GM23338 (cell line): ENCODE measurements around the gene B3GALT2. TPM values are rescaled to one million over a fixed set of nuclear protein-coding genes. Genes with fewer than 3 reads are reported as not detected.

ENCODE experiments used
- ATAC-seq: fragments of 200-7000 bp; cut with Tn5 transposase; 3 replicates; pipeline ENCODE4 v1.9.1; 2020
- DNase-seq: peaks from one replicate; pipeline ENCODE4 v3.0.0-alpha.2; 2015; ENCODE audit warnings: low spot score
- H2AFZ ChIP-seq: fragments of 200-600 bp; sonication (generic); 2 replicates; pipeline ENCODE4 v1.8.0; 2016; ENCODE audit warnings: antibody characterized with exemption, mild to moderate bottlenecking, moderate library complexity
- H3F3A ChIP-seq: fragments of 200-600 bp; sonication (generic); replicated peaks from 2 replicates; pipeline ENCODE4 v1.8.0; 2017; ENCODE audit warnings: antibody characterized with exemption, mixed run types, low read depth
- H3K27ac ChIP-seq: fragments of 200-600 bp; sonication (generic); 2 replicates; pipeline ENCODE4 v1.6.1; 2016; ENCODE audit warnings: low read depth
- H3K27me3 ChIP-seq: fragments of 200-600 bp; sonication (generic); 2 replicates; pipeline ENCODE4 v1.8.0; 2016; ENCODE audit warnings: mild to moderate bottlenecking, mixed run types, moderate library complexity; ENCODE audit not compliant: insufficient read depth
- H3K36me3 ChIP-seq: fragments of 200-600 bp; sonication (generic); 2 replicates; pipeline ENCODE4 v1.8.0; 2016; ENCODE audit warnings: mild to moderate bottlenecking; ENCODE audit not compliant: insufficient read depth
- H3K4me1 ChIP-seq: fragments of 200-600 bp; sonication (generic); 2 replicates; pipeline ENCODE4 v1.8.0; 2016; ENCODE audit warnings: mild to moderate bottlenecking, moderate library complexity; ENCODE audit not compliant: insufficient read depth
- H3K4me2 ChIP-seq: fragments of 200-600 bp; sonication (generic); 2 replicates; pipeline ENCODE4 v1.7.1; 2017; ENCODE audit warnings: mixed run types
- H3K4me3 ChIP-seq: fragments of 200-600 bp; sonication (generic); 2 replicates; pipeline ENCODE4 v1.6.1; 2016; ENCODE audit warnings: mixed run types
- H3K79me2 ChIP-seq: fragments of 200-600 bp; sonication (generic); replicated peaks from 2 replicates; pipeline ENCODE4 v1.8.0; 2017; ENCODE audit warnings: mild to moderate bottlenecking; ENCODE audit not compliant: insufficient read depth
- H3K9me2 ChIP-seq: fragments of 200-600 bp; sonication (generic); 2 replicates; pipeline ENCODE4 v1.8.0; 2017; ENCODE audit not compliant: insufficient read depth
- H4K20me1 ChIP-seq: fragments of 200-600 bp; sonication (generic); replicated peaks from 2 replicates; pipeline ENCODE4 v1.8.0; 2017; ENCODE audit warnings: mild to moderate bottlenecking; ENCODE audit not compliant: insufficient read depth
- H3K27ac Mint-ChIP-seq: 2 replicates; pipeline ENCODE4 v1.8.0; 2020; ENCODE audit warnings: inconsistent platforms, mild to moderate bottlenecking, moderate library complexity, mixed read lengths
- H3K27me3 Mint-ChIP-seq: 3 replicates; pipeline ENCODE4 v1.8.0; 2022; ENCODE audit warnings: low read depth, mild to moderate bottlenecking, moderate library complexity, mixed read lengths, inconsistent platforms; ENCODE audit not compliant: insufficient read depth, poor library complexity
- H3K36me3 Mint-ChIP-seq: 3 replicates; pipeline ENCODE4 v1.8.0; 2021; ENCODE audit warnings: low read depth, mild to moderate bottlenecking, inconsistent platforms, moderate library complexity, mixed read lengths
- H3K4me1 Mint-ChIP-seq: 3 replicates; pipeline ENCODE4 v1.8.0; 2020; ENCODE audit warnings: mild to moderate bottlenecking, inconsistent platforms, mixed read lengths
- H3K4me3 Mint-ChIP-seq: 3 replicates; pipeline ENCODE4 v1.8.0; 2021; ENCODE audit warnings: moderate library complexity, mild to moderate bottlenecking, inconsistent platforms, mixed read lengths
- H3K9me3 Mint-ChIP-seq: 3 replicates; pipeline ENCODE4 v1.8.0; 2020; ENCODE audit warnings: moderate library complexity, mild to moderate bottlenecking, inconsistent platforms, mixed read lengths
- JUNB ChIP-seq: IDR thresholded peaks from one replicate; pipeline ENCODE4 v1.6.1; 2016; ENCODE audit warnings: antibody characterized with exemption; ENCODE audit not compliant: unreplicated experiment
- polyA plus RNA-seq: library from polyadenylated mRNA; unstranded; fragments of >200 nt; fragmentation: Nextera tagmentation; extraction: Ambion mirVana; gene quantifications from 2 replicates; pipeline ENCODE4 v1.2.1, GENCODE V29; 2016
- total RNA-seq: library from RNA; depleted of rRNA; stranded (reverse); fragments of >200 nt; shearing (Covaris generic); gene quantifications from 2 replicates; pipeline ENCODE4 v1.2.3, GENCODE V29; 2014
- TF ChIP-seq, protein P1 (sequence below), 2 experiments: fragments of 200-600 bp in 1 of 2; sonication (generic) in 1 of 2; conservative IDR thresholded peaks; 2 replicates each; pipeline versions ENCODE4 v1.5.1 to v1.6.1; 2016 to 2017; ENCODE audit warnings: antibody characterized with exemption in 2 of 2, low read depth in 2 of 2, mild to moderate bottlenecking in 2 of 2, moderate library complexity in 1 of 2
- TF ChIP-seq, protein P2 (sequence below): fragments of 250-450 bp; sonication (Bioruptor Pico); IDR thresholded peaks from 2 replicates; pipeline ENCODE4 v1.5.0; 2020; ENCODE audit warnings: mild to moderate bottlenecking, moderate library complexity

The B3GALT2 gene
- total and polyA plus RNA-seq, 2 experiments from 2014 or later, result 1.2 TPM; not detected in 1

DNA sequence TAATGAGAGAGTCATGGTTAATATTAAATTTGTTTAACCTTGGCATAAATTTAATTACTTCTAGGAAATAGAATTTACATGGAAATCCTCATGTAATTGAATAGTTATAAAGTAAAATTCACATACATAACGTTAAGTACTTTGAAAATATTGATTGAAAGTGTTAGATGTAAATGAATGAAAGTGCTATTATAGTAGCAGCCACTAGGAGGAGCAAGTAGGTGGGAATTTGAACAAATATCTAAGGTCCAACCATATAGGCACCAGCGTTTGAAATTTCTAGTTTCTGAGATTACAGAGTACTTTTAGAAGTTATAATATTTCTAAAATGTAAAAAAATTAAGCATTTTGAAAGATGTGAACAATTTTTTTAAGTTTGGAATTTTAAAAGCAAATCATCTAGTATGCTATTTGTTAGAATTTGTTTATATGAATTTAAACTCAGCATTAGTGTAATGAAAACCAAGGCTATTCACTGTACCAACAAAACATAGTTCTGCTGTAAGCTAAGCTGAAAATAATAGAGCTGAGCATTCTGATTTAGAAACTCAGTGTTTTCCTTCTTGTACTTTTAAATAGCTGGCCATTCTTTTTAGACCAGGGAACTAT lies 3.3 kb downstream of the B3GALT2 start:
- Histone ChIP-seq H3K27ac (no peak overlapping the region), H3K4me1 (0 out of 2 replicates have a peak, but pooled peaks cover 7% of the 10 kb centered on the region), H3K9me2 (no peaks in the 10 kb centered on the region), H2AFZ (no peak overlapping the region), H3K4me3 (no peak overlapping the region), H4K20me1 (peaks cover 17% of the 10 kb centered on the region; the same call in 1 of the 2 replicates), H3K27me3 (no peaks in the 10 kb centered on the region), H3K36me3 (no peaks in the 10 kb centered on the region), H3F3A (no peaks in the 10 kb centered on the region), H3K79me2 (peaks cover 67% of the 10 kb centered on the region), H3K4me2 (no peak overlapping the region)
- H3K27ac Mint-ChIP-seq, result no peak overlapping the region
- no peaks in the 10 kb centered on the region for H3K36me3 Mint-ChIP-seq
- H3K9me3 Mint-ChIP-seq, result no peaks in the 10 kb centered on the region
- no peak overlapping the region for H3K4me3 Mint-ChIP-seq
- peak; percentile 74 for DNase-seq
- TF ChIP-seq, protein P1, sequence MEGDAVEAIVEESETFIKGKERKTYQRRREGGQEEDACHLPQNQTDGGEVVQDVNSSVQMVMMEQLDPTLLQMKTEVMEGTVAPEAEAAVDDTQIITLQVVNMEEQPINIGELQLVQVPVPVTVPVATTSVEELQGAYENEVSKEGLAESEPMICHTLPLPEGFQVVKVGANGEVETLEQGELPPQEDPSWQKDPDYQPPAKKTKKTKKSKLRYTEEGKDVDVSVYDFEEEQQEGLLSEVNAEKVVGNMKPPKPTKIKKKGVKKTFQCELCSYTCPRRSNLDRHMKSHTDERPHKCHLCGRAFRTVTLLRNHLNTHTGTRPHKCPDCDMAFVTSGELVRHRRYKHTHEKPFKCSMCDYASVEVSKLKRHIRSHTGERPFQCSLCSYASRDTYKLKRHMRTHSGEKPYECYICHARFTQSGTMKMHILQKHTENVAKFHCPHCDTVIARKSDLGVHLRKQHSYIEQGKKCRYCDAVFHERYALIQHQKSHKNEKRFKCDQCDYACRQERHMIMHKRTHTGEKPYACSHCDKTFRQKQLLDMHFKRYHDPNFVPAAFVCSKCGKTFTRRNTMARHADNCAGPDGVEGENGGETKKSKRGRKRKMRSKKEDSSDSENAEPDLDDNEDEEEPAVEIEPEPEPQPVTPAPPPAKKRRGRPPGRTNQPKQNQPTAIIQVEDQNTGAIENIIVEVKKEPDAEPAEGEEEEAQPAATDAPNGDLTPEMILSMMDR (conservative IDR thresholded peaks at IDR 0.05; ENCODE audit: low read depth in 2 of 2), result peak; percentile 60 to 87
- no peak for TF ChIP-seq JUNB
- TF ChIP-seq, protein P2, sequence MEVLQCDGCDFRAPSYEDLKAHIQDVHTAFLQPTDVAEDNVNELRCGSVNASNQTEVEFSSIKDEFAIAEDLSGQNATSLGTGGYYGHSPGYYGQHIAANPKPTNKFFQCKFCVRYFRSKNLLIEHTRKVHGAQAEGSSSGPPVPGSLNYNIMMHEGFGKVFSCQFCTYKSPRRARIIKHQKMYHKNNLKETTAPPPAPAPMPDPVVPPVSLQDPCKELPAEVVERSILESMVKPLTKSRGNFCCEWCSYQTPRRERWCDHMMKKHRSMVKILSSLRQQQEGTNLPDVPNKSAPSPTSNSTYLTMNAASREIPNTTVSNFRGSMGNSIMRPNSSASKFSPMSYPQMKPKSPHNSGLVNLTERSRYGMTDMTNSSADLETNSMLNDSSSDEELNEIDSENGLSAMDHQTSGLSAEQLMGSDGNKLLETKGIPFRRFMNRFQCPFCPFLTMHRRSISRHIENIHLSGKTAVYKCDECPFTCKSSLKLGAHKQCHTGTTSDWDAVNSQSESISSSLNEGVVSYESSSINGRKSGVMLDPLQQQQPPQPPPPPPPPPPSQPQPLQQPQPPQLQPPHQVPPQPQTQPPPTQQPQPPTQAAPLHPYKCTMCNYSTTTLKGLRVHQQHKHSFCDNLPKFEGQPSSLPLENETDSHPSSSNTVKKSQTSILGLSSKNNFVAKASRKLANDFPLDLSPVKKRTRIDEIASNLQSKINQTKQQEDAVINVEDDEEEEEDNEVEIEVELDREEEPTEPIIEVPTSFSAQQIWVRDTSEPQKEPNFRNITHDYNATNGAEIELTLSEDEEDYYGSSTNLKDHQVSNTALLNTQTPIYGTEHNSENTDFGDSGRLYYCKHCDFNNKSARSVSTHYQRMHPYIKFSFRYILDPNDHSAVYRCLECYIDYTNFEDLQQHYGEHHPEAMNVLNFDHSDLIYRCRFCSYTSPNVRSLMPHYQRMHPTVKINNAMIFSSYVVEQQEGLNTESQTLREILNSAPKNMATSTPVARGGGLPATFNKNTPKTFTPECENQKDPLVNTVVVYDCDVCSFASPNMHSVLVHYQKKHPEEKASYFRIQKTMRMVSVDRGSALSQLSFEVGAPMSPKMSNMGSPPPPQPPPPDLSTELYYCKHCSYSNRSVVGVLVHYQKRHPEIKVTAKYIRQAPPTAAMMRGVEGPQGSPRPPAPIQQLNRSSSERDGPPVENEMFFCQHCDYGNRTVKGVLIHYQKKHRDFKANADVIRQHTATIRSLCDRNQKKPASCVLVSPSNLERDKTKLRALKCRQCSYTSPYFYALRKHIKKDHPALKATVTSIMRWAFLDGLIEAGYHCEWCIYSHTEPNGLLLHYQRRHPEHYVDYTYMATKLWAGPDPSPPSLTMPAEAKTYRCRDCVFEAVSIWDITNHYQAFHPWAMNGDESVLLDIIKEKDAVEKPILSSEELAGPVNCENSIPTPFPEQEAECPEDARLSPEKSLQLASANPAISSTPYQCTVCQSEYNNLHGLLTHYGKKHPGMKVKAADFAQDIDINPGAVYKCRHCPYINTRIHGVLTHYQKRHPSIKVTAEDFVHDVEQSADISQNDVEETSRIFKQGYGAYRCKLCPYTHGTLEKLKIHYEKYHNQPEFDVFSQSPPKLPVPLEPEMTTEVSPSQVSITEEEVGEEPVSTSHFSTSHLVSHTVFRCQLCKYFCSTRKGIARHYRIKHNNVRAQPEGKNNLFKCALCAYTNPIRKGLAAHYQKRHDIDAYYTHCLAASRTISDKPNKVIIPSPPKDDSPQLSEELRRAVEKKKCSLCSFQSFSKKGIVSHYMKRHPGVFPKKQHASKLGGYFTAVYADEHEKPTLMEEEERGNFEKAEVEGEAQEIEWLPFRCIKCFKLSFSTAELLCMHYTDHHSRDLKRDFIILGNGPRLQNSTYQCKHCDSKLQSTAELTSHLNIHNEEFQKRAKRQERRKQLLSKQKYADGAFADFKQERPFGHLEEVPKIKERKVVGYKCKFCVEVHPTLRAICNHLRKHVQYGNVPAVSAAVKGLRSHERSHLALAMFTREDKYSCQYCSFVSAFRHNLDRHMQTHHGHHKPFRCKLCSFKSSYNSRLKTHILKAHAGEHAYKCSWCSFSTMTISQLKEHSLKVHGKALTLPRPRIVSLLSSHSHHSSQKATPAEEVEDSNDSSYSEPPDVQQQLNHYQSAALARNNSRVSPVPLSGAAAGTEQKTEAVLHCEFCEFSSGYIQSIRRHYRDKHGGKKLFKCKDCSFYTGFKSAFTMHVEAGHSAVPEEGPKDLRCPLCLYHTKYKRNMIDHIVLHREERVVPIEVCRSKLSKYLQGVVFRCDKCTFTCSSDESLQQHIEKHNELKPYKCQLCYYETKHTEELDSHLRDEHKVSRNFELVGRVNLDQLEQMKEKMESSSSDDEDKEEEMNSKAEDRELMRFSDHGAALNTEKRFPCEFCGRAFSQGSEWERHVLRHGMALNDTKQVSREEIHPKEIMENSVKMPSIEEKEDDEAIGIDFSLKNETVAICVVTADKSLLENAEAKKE (CRISPR knock-in tag), result no peak
- H3K4me1 Mint-ChIP-seq, result peaks cover 28% of the 10 kb centered on the region; the same call in 2 of the 3 replicates
- no peak for ATAC-seq
- H3K27me3 Mint-ChIP-seq, result no peaks in the 10 kb centered on the region
